ENCODE measurements around the gene DLST.
"Not testable (repeated sequence)": the region's sequence is repeated elsewhere in the genome, so short reads cannot be mapped to it uniquely, and the experiment has no call there.

The DLST gene

DNA sequence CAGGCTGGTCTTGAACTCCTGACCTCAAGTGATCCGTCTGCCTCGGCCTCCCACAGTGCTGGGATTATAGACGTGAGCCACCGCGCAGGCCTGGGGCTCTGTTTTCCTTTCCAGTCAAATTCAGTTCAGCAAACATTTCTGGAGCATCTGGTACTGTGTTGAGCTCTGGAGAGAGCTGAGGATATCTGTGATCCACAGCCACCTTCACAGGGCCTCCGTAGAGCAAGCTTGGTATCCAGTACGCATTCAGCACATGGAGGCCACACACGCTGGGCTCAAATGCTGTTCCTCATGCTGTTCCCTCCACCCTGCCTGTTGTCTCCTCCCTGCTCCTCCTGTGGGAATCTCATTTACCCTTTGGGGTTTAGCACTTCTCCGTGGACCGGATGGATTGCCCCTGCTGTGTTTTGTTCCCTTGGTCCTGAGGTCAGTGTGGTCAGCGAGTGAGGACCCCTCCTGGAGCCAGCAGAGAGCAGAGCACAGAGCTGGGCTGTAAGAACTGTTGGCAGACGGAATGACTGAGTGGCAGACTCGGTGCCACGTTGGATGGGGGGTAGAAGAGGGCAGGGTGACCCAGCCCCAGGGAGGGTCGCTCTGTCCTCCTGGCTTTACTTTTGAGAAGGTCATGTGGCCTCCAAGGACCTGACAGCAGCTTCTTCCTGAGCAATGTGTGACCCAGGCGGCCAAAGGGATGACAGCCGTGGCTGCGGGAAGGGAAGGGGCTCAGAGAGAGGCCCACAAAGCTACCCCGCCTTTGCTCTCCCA lies 40.5 kb downstream of the DLST start:
- no peak for DNase-seq (ENCODE audit: low read depth)
- TF ChIP-seq, protein P1, sequence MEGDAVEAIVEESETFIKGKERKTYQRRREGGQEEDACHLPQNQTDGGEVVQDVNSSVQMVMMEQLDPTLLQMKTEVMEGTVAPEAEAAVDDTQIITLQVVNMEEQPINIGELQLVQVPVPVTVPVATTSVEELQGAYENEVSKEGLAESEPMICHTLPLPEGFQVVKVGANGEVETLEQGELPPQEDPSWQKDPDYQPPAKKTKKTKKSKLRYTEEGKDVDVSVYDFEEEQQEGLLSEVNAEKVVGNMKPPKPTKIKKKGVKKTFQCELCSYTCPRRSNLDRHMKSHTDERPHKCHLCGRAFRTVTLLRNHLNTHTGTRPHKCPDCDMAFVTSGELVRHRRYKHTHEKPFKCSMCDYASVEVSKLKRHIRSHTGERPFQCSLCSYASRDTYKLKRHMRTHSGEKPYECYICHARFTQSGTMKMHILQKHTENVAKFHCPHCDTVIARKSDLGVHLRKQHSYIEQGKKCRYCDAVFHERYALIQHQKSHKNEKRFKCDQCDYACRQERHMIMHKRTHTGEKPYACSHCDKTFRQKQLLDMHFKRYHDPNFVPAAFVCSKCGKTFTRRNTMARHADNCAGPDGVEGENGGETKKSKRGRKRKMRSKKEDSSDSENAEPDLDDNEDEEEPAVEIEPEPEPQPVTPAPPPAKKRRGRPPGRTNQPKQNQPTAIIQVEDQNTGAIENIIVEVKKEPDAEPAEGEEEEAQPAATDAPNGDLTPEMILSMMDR (conservative IDR thresholded peaks at IDR 0.05; ENCODE audit: low read depth, low read length): no peak
- peak overlapping the region; percentile 69 for H3K4me3 ChIP-seq (ENCODE audit: low read length)

DNA sequence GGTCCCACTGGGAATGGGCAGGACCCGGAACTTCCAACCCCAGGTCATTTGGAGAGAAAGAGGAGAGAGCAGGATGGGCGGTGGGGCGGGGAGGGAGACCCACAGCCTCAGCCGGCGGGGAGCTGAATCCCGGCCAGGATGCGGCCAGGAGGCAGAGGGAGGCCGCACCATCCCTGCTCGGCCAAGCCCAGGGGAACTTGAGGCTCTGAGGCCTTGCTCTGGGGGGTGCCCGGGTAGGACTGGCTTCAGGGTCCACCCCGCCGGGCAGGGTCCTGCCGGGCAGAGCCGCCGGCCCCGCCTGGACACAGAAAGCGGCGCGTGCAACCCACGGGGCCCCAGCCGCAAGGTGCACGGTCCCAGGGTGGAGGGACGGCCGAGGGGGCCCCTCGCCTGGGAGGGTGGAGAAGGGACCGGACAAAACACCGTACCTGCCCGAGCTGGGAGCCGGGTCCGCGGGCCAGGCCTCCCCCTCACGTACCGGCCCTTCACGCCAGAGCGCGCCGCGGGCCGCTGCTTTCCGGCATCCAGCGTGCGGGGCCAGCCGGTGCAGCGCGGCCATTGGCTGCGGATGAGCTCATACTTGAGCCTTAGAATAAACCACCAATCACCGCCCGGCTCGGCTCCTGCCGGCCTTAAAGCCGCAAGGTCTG lies 41.2 kb downstream of the DLST start, which contains the start of gene RPS6KL1:
RPS6KL1 (minus strand) TSS at position 509 of the 650 bp plus-strand sequence. CDS start 1,719 bp downstream, outside the sequence.
- peak within 1 kb of the TSS; percentile 69 for H3K4me3 ChIP-seq (ENCODE audit: low read length)
- DNase-seq (ENCODE audit: low read depth): no peak
- TF ChIP-seq, protein P1 (conservative IDR thresholded peaks at IDR 0.05; ENCODE audit: low read depth, low read length): no peak

DNA sequence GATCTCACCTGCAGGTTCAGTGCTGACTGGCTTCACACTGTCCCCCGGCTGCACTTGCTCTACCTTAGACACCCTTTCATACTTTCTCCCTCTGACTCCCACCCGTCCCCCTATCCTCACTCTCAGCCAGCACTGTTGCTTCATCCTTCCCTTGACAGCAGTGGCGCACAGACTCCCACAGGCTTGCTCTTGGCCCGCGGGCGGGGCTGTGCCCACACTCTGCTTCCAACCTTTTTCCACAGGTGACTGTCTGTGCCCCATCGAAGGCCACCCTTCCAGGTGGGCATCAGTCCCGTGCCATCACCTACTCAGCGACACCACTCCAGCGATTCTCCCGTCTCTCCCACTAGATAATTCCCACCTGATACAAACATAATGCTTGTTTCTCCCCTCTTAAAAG lies 42.3 kb downstream of the DLST start:
- TF ChIP-seq, protein P1 (conservative IDR thresholded peaks at IDR 0.05; ENCODE audit: low read depth, low read length): no peak
- H3K4me3 ChIP-seq (ENCODE audit: low read length): no peak overlapping the region
- DNase-seq (ENCODE audit: low read depth): no peak

DNA sequence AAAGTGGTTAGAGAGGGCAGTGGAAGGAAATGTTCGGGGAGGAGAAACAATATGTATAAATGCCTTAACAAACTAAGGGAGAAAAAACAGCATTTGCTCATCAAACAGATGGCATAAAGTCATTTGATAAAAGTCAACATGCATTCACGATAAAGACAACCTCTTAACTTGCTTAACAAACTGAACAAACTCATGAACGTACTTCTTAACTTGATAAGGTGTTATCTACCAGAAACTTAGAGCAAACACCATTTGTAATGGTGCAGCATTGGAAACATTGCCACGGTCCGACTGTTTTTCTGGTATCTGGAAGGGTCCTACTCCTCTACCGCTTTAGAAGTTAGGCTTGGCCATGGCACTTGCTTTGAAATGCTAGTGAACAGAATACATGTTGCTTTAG lies 45.5 kb downstream of the DLST start:
- TF ChIP-seq, protein P1 (conservative IDR thresholded peaks at IDR 0.05; ENCODE audit: low read depth, low read length): no peak
- no peak overlapping the region for H3K4me3 ChIP-seq (ENCODE audit: low read length)
- no peak for DNase-seq (ENCODE audit: low read depth)

DNA sequence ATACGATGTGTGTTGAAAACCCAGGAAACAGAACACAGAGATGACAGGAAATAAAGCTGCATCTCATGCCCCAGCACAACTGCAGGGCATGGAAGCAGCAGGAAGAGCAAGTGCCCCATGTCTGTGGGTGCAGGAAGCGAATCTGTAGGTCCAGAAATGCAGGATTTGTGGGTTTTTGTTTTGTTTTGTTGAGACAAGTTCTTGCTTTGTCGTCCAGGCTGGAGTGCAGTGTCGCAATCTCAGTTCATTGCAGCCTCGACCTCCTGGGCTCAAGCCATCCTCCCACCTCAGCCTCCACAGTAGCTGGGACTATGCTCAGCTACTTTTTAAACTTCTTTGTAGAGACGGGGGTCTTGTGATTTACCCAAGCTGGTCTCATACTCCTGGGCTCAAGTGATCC lies 47.5 kb downstream of the DLST start:
- TF ChIP-seq, protein P1 (conservative IDR thresholded peaks at IDR 0.05; ENCODE audit: low read depth, low read length): no peak
- no peak overlapping the region for H3K4me3 ChIP-seq (ENCODE audit: low read length)
- no peak for DNase-seq (ENCODE audit: low read depth)

DNA sequence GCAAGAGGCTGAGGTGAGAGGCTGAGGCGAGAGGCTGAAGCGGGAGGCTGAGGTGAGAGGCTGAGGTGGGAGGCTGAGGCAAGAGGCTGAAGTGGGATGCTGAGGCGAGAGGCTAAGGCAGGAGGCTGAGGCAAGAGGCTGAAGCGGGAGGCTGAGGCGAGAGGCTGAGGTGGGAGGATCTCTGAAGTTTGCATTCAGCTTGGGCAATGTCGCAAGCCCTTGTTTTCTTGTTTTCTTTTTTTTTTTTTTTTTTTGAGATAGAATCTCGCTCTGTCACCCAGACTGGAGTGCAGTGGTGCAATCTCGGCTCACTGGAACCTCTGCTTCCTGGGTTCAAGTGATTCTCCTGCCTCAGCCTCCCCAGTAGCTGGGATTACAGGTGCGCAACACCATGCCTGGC lies 50.0 kb downstream of the DLST start:
- not testable (repeated sequence) for DNase-seq (ENCODE audit: low read depth); H3K4me3 ChIP-seq (ENCODE audit: low read length)

DNA sequence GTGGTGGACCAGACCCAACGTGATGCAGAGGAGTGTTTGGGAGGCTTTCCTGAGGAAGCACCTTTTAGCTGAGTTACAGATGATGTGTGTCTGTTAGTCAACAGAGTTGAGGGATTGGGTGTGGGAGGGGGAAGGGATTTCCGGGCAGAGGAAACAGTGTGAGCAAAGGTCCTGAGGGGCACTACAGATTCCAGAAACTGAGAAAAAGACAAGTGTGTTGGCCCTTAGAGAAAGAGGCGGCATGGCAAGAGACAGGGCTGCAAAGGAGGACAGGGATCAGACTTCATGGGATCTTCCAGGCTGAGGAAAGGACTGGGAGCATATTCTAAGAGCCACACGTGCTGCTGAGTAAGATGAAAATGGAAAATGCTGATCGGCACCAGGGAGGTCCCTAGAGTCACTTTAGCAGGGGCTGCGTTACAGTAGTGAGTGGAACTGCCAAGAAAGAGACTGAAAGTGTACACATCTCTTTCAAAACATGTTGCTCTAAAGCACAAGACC lies 50.7 kb downstream of the DLST start:
- TF ChIP-seq, protein P1 (conservative IDR thresholded peaks at IDR 0.05; ENCODE audit: low read depth, low read length): no peak
- DNase-seq (ENCODE audit: low read depth): no peak
- H3K4me3 ChIP-seq (ENCODE audit: low read length): no peak overlapping the region

DNA sequence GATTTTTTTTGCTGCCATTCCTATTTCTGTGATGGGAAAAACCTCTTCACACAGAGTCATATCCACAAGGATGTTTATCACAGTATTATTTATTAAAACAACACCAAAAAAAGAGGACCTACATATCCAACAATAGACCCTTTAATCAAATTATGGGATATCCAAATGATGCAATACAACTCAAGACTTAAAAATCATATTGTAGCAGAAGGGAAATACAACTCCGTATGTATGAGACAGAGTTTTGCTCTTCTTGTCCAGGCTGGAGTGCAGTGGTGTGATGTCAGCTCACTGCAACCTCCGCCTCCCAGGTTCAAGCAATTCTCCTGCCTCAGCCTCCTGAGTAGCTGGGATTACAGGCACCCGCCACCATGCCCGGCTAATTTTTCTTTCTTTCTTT lies 51.2 kb downstream of the DLST start:
- H3K4me3 ChIP-seq (ENCODE audit: low read length); DNase-seq (ENCODE audit: low read depth): not testable (repeated sequence)
